ENCODE data around the gene CREB3L2.

DNA sequence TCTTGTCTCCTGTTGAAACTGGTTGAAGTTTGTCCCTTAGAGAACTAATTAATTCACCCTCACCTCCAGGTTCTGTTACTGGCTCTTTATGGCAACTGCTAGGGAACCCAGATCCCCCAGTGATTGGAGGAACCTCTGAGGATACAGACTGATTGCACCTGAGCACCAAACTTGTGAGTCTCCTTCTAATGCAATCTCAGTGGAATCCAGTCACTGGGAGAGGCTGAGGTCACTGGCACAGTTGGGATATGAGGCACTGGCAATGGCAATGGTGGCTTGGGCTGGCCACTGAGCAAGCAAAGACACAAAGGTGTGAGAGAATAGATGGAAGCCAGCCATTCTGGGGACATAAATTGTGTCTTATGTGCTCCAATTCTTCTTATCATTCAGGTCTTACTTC lies 149.8 kb downstream of the CREB3L2 start:
- TF ChIP-seq, protein P1, sequence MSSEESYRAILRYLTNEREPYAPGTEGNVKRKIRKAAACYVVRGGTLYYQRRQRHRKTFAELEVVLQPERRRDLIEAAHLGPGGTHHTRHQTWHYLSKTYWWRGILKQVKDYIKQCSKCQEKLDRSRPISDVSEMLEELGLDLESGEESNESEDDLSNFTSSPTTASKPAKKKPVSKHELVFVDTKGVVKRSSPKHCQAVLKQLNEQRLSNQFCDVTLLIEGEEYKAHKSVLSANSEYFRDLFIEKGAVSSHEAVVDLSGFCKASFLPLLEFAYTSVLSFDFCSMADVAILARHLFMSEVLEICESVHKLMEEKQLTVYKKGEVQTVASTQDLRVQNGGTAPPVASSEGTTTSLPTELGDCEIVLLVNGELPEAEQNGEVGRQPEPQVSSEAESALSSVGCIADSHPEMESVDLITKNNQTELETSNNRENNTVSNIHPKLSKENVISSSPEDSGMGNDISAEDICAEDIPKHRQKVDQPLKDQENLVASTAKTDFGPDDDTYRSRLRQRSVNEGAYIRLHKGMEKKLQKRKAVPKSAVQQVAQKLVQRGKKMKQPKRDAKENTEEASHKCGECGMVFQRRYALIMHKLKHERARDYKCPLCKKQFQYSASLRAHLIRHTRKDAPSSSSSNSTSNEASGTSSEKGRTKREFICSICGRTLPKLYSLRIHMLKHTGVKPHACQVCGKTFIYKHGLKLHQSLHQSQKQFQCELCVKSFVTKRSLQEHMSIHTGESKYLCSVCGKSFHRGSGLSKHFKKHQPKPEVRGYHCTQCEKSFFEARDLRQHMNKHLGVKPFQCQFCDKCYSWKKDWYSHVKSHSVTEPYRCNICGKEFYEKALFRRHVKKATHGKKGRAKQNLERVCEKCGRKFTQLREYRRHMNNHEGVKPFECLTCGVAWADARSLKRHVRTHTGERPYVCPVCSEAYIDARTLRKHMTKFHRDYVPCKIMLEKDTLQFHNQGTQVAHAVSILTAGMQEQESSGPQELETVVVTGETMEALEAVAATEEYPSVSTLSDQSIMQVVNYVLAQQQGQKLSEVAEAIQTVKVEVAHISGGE (tag by site-specific recombination; conservative IDR thresholded peaks at IDR 0.05; ENCODE audit: low read depth): no peak
- no peak for TF ChIP-seq ZNF121 (tag by site-specific recombination; IDR thresholded peaks at IDR 0.05)
- no peak for TF ChIP-seq ZNF510 (tag by site-specific recombination; IDR thresholded peaks at IDR 0.05; ENCODE audit: insufficient replicate concordance)
- TF ChIP-seq, protein P2, sequence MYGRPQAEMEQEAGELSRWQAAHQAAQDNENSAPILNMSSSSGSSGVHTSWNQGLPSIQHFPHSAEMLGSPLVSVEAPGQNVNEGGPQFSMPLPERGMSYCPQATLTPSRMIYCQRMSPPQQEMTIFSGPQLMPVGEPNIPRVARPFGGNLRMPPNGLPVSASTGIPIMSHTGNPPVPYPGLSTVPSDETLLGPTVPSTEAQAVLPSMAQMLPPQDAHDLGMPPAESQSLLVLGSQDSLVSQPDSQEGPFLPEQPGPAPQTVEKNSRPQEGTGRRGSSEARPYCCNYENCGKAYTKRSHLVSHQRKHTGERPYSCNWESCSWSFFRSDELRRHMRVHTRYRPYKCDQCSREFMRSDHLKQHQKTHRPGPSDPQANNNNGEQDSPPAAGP (tag by site-specific recombination; IDR thresholded peaks at IDR 0.05): no peak
- no peak for TF ChIP-seq ZNF530 (tag by site-specific recombination; IDR thresholded peaks at IDR 0.05; ENCODE audit: low read depth)
